Fibroblast of lung (primary cell): ENCODE results near the gene OR11A1.

ENCODE experiments used
- EZH2 ChIP-seq: IDR thresholded peaks from 2 replicates; pipeline ENCODE4 v1.5.1; 2012; ENCODE audit warnings: low read length, control low read depth, mild to moderate bottlenecking; ENCODE audit errors: missing control alignments
- TF ChIP-seq, protein P1 (sequence below), 2 donors: IDR thresholded peaks in 1 of 2; conservative IDR thresholded peaks in 1 of 2; 1 replicate in 1 of 2; 2 replicates in 1 of 2; pipeline ENCODE4 v1.5.1; 2011 to 2012; ENCODE audit warnings: low read length in 2 of 2, control low read depth in 1 of 2, inconsistent platforms in 1 of 2, low read depth in 1 of 2, mild to moderate bottlenecking in 1 of 2

DNA sequence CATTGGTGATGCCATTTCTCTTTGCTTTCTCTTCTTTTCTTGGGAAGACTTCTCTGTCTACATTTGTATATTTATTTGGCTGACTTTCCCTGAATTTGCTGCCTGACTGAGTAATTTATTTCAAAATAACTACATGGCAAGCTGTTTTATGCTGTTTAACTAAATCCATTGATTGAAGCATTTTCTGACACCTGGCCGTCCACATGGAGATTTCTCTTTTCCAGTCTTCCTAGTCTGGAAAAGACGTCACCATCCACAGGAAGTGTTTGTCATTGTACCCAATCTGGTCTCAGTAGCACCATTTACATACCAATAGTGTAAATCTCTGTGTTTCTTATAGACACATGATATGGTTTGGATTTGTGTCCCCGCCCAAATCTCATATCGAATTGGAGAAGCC is 40.1 kb upstream of the OR11A1 start:
- TF ChIP-seq, protein P1, sequence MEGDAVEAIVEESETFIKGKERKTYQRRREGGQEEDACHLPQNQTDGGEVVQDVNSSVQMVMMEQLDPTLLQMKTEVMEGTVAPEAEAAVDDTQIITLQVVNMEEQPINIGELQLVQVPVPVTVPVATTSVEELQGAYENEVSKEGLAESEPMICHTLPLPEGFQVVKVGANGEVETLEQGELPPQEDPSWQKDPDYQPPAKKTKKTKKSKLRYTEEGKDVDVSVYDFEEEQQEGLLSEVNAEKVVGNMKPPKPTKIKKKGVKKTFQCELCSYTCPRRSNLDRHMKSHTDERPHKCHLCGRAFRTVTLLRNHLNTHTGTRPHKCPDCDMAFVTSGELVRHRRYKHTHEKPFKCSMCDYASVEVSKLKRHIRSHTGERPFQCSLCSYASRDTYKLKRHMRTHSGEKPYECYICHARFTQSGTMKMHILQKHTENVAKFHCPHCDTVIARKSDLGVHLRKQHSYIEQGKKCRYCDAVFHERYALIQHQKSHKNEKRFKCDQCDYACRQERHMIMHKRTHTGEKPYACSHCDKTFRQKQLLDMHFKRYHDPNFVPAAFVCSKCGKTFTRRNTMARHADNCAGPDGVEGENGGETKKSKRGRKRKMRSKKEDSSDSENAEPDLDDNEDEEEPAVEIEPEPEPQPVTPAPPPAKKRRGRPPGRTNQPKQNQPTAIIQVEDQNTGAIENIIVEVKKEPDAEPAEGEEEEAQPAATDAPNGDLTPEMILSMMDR (conservative IDR thresholded peaks at IDR 0.05 in 1 of 2, IDR thresholded peaks at IDR 0.05 in 1 of 2; ENCODE audit: low read depth in 1 of 2, low read length in 2 of 2) = no peak
- no peak for TF ChIP-seq EZH2
